Measurements from ENCODE around the gene SHOC1.

DNA sequence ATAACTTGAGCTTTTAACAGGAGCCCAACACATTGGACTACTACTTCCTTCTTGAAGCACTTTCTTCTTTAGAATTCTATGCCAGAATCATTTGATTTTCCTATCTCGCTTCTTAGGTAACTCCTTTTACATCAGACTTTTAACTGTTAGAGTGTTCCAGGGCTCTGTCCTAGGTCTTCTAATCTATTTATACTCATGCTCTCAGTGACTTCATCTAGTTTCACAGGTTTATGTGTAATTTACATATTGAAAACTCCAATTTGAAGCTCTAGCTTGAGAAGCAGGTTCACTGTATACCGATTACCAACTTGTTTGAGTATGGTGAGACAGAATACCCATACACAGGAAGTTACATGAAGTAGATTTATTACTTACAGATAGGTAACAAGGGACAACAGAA lies 11.3 kb downstream of the SHOC1 start:
- TF ChIP-seq CTCF (conservative IDR thresholded peaks at IDR 0.05; ENCODE audit: low read length) (no peak), EZH2phosphoT487 (IDR thresholded peaks at IDR 0.05; ENCODE audit: borderline replicate concordance) (no peak)
